Progenitor cell of endocrine pancreas (in vitro differentiated cells): ENCODE results near the gene SRSF5. TPM values are rescaled to one million over a fixed set of nuclear protein-coding genes. Genes with fewer than 3 reads are reported as not detected.

Experiments used
- DNase-seq: peaks from one replicate; pipeline ENCODE4 v3.0.0; 2021; ENCODE audit warnings: low spot score; ENCODE audit not compliant: unreplicated experiment
- H3K27ac Mint-ChIP-seq: 2 replicates; pipeline ENCODE4 v1.8.0; 2021; ENCODE audit warnings: mild to moderate bottlenecking, moderate library complexity, mixed read lengths
- H3K27me3 Mint-ChIP-seq: 2 replicates; pipeline ENCODE4 v1.8.0; 2021; ENCODE audit warnings: mixed read lengths
- H3K36me3 Mint-ChIP-seq: 2 replicates; pipeline ENCODE4 v1.8.0; 2022; ENCODE audit warnings: mixed read lengths; ENCODE audit not compliant: insufficient read depth
- H3K4me1 Mint-ChIP-seq: 2 replicates; pipeline ENCODE4 v1.8.0; 2021; ENCODE audit warnings: low read depth, mixed read lengths
- H3K4me3 Mint-ChIP-seq: 2 replicates; pipeline ENCODE4 v1.8.0; 2021; ENCODE audit warnings: low read depth, mild to moderate bottlenecking, moderate library complexity, mixed read lengths
- H3K9me3 Mint-ChIP-seq: 2 replicates; pipeline ENCODE4 v1.8.0; 2021; ENCODE audit warnings: low read depth, mixed read lengths
- CTCF ChIP-seq: fragments of 200-600 bp; sonication (generic); IDR thresholded peaks from one replicate; pipeline ENCODE4 v1.5.0; 2021; ENCODE audit warnings: antibody characterized with exemption, mild to moderate bottlenecking; ENCODE audit not compliant: unreplicated experiment
- total RNA-seq: library from RNA; stranded (reverse); gene quantifications from 2 replicates; pipeline ENCODE4 v1.2.1, GENCODE V29; 2021

The SRSF5 gene
- total RNA-seq, 1 donor from 2014 or later = 379 TPM

GRCh38 chr14:69769623-69770022 lies 2.7 kb downstream of the SRSF5 start:
- H3K36me3 Mint-ChIP-seq = peaks cover 56% of the 10 kb centered on the region
- no peak for TF ChIP-seq CTCF
- H3K4me1 Mint-ChIP-seq = peaks cover 29% of the 10 kb centered on the region
- peak overlapping the region; percentile 71 for H3K27ac Mint-ChIP-seq
- no peaks in the 10 kb centered on the region for H3K27me3 Mint-ChIP-seq
- DNase-seq = no peak
- H3K9me3 Mint-ChIP-seq = peaks cover 2% of the 10 kb centered on the region
- peak overlapping the region; percentile 52 for H3K4me3 Mint-ChIP-seq

- H3K27me3 Mint-ChIP-seq = no peaks in the 10 kb centered on the region
- peaks cover 57% of the 10 kb centered on the region for H3K36me3 Mint-ChIP-seq
- peaks cover 2% of the 10 kb centered on the region for H3K9me3 Mint-ChIP-seq
- DNase-seq = no peak
- H3K4me3 Mint-ChIP-seq = no peak overlapping the region
- H3K27ac Mint-ChIP-seq = peak overlapping the region; percentile 59
- TF ChIP-seq CTCF = no peak
- peaks cover 30% of the 10 kb centered on the region for H3K4me1 Mint-ChIP-seq
Observed at GRCh38 chr14:69770559-69770958, 3.6 kb downstream of the SRSF5 start.

- Mint-ChIP-seq H3K4me3 (no peak overlapping the region), H3K27me3 (no peaks in the 10 kb centered on the region), H3K4me1 (peaks cover 32% of the 10 kb centered on the region), H3K36me3 (peaks cover 60% of the 10 kb centered on the region), H3K9me3 (no peaks in the 10 kb centered on the region), H3K27ac (peak overlapping the region; percentile 59)
- no peak for DNase-seq
- TF ChIP-seq CTCF = no peak
Observed at GRCh38 chr14:69771136-69771535, 4.2 kb downstream of the SRSF5 start.

GRCh38 chr14:69772082-69773017 lies 5.4 kb downstream of the SRSF5 start:
- Mint-ChIP-seq H3K4me3 (no peak overlapping the region), H3K36me3 (peaks cover 69% of the 10 kb centered on the region), H3K27me3 (no peaks in the 10 kb centered on the region), H3K27ac (peak overlapping the region; percentile 88), H3K4me1 (peaks cover 31% of the 10 kb centered on the region), H3K9me3 (no peaks in the 10 kb centered on the region)
- TF ChIP-seq CTCF = no peak
- DNase-seq = no peak

- Mint-ChIP-seq H3K4me3 (no peak overlapping the region), H3K9me3 (no peaks in the 10 kb centered on the region), H3K36me3 (peaks cover 57% of the 10 kb centered on the region), H3K27me3 (no peaks in the 10 kb centered on the region), H3K4me1 (peaks cover 20% of the 10 kb centered on the region), H3K27ac (peak overlapping the region; percentile 73)
- no peak for TF ChIP-seq CTCF
- no peak for DNase-seq
Observed at GRCh38 chr14:69773571-69774276, 6.8 kb downstream of the SRSF5 start.
